Smooth muscle cell of the umbilical artery (primary cell): ENCODE measurements around the gene LSM10. TPM values are rescaled to one million over a fixed set of nuclear protein-coding genes. Genes with fewer than 3 reads are reported as not detected.

ENCODE experiments used
- total RNA-seq: library from RNA; depleted of rRNA; stranded (reverse); fragments of >200 nt; gene quantifications from 2 replicates; pipeline ENCODE4 v1.2.3, GENCODE V29; 2014

LSM10 gene
- total RNA-seq, result 8.9 and 9.7 TPM in 2 replicates

GRCh38 chr1:36397378-36398230, at the start of gene LSM10:
TSS of gene LSM10 (minus strand) at chr1:36397908. CDS start at chr1:36394129, 3,779 bp downstream.

GRCh38 chr1:36385410-36386264, 12.1 kb downstream of the LSM10 start, which contains the start of gene STK40:
TSS of gene STK40 (minus strand) at chr1:36385924. CDS start at chr1:36361332, 24,592 bp downstream.

Other genes with a start within 250 kb of the LSM10 start
- 80.3 and 119 TPM in 2 replicates for gene TRAPPC3, start 248.4 kb downstream of the LSM10 start, total RNA-seq
- gene MAP7D1, start 241.7 kb downstream of the LSM10 start, total RNA-seq, result 66.8 and 120 TPM in 2 replicates
- 66.8 and 104 TPM in 2 replicates for gene THRAP3, start 173.5 kb downstream of the LSM10 start, total RNA-seq
- gene SH3D21, start 91.5 kb downstream of the LSM10 start, total RNA-seq, result 6.5 and 10.5 TPM in 2 replicates
- 84.0 and 161 TPM in 2 replicates for gene EVA1B, start 74.3 kb downstream of the LSM10 start, total RNA-seq
- gene STK40, start 12.0 kb downstream of the LSM10 start, total RNA-seq, result 13.1 and 35.9 TPM in 2 replicates
- 5.4 and 10.4 TPM in 2 replicates for gene OSCP1, start 52.5 kb upstream of the LSM10 start, total RNA-seq
- gene MRPS15, start 66.5 kb upstream of the LSM10 start, total RNA-seq, result 43.0 and 57.0 TPM in 2 replicates
- gene CSF3R, start 85.0 kb upstream of the LSM10 start, total RNA-seq, result 0.30 TPM in 1 of 2 replicates, not detected in the other